Vagina (tissue), 2 donors: Measurements from ENCODE around the gene NSG1. TPM values are rescaled to one million over a fixed set of nuclear protein-coding genes. Genes with fewer than 3 reads are reported as not detected.

Experiments
- DNase-seq, 2 donors: peaks; one replicate each; pipeline ENCODE4 v3.0.0-alpha.2; 2017; ENCODE audit errors: extremely low spot score in 2 of 2
- H3K27ac ChIP-seq: fragments of 200-600 bp; sonication (generic); one replicate; pipeline ENCODE4 v1.5.1; 2019
- H3K27me3 ChIP-seq: fragments of 200-600 bp; sonication (generic); one replicate; pipeline ENCODE4 v1.5.1; 2019
- H3K36me3 ChIP-seq, 2 donors: fragments of 200-600 bp; sonication (generic); one replicate each; pipeline ENCODE4 v1.5.1; 2017 to 2019
- H3K4me1 ChIP-seq: fragments of 200-600 bp; sonication (generic); one replicate; pipeline ENCODE4 v1.5.1; 2019
- H3K4me3 ChIP-seq, 2 donors: fragments of 200-600 bp; sonication (generic); 1 replicate in 1 of 2; 2 replicates in 1 of 2; pipeline ENCODE4 v1.5.1; 2016 to 2019
- H3K9me3 ChIP-seq: fragments of 200-600 bp; sonication (generic); one replicate; pipeline ENCODE4 v1.5.1; 2019
- POLR2A ChIP-seq, 2 donors: fragments of 450-650 bp; IDR thresholded peaks; one replicate each; pipeline ENCODE4 v1.6.1; 2017; ENCODE audit warnings: antibody characterized with exemption in 2 of 2, mild to moderate bottlenecking in 2 of 2, moderate library complexity in 2 of 2
- POLR2AphosphoS5 ChIP-seq, 2 donors: sonication (generic); formaldehyde crosslinking; IDR thresholded peaks; one replicate each; pipeline ENCODE4 v1.9.0; 2017; ENCODE audit warnings: antibody characterized with exemption in 2 of 2, mild to moderate bottlenecking in 2 of 2, low read depth in 1 of 2; ENCODE audit not compliant: insufficient read depth in 1 of 2
- intact Hi-C: fragments of 100-400 bp; cut with DNase I; formaldehyde crosslinking; loops from one replicate; pipeline ENCODE4 v1.15.1; 2023
- total RNA-seq: library from RNA; depleted of rRNA; stranded (reverse); fragments of >200 nt; gene quantifications from one replicate; pipeline ENCODE4 v1.2.3, GENCODE V29; 2016
- TF ChIP-seq, protein P1 (sequence below), 3 experiments: fragments of 450-650 bp in 2 of 3; fragments of 200-600 bp in 1 of 3; sonication (generic) in 1 of 3; IDR thresholded peaks; one replicate each; pipeline ENCODE4 v1.5.1; 2017 to 2019; ENCODE audit warnings: antibody characterized with exemption in 3 of 3, mild to moderate bottlenecking in 2 of 3, moderate library complexity in 2 of 3

The NSG1 gene
- total RNA-seq, 1 donor from 2014 or later = 32.9 TPM

DNA sequence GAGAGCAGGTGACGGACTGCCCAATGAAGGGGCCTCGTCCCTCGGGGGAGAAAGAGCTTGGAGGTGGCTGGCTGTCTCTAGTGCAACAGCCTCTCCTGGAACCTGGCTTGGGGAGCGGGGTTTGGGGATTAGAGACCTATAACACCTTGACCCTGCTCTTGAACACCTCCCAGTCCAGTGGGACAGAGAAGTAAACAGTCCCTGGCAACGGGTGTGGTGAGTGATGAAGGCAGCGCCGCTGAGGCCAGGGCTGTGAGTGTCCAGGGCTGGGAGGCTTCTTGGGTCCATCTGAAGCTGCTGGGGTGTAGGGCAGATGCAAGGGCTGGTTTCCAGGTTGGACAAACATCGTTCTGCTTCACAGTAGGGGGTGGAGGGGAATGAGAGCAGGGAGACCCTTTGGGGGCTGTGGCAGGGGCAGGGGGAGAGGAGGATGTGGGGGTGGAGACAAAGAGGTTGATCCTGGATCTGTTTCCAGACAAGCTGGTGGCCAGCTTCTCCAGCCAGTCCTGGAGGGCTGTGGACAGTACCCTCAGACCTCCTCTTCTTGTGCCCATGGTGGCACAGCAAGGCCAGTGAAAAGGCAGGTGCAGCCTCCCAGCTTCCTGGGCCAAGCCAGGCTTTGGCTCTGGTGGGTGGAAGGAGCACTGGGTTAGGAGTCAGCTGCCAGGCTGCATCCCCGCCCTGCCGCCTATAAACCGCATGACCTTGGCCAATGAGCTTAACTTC, 3.8 kb downstream of the NSG1 start:
- intact Hi-C loops = no loop called here
- no peak for DNase-seq
- no peaks in the 10 kb centered on the region for H3K27me3 ChIP-seq
- no peak overlapping the region for H3K4me3 ChIP-seq
- H3K27ac ChIP-seq = no peak overlapping the region
- H3K4me1 ChIP-seq = peaks cover 32% of the 10 kb centered on the region
- H3K36me3 ChIP-seq = no peaks in the 10 kb centered on the region
- TF ChIP-seq, protein P1, sequence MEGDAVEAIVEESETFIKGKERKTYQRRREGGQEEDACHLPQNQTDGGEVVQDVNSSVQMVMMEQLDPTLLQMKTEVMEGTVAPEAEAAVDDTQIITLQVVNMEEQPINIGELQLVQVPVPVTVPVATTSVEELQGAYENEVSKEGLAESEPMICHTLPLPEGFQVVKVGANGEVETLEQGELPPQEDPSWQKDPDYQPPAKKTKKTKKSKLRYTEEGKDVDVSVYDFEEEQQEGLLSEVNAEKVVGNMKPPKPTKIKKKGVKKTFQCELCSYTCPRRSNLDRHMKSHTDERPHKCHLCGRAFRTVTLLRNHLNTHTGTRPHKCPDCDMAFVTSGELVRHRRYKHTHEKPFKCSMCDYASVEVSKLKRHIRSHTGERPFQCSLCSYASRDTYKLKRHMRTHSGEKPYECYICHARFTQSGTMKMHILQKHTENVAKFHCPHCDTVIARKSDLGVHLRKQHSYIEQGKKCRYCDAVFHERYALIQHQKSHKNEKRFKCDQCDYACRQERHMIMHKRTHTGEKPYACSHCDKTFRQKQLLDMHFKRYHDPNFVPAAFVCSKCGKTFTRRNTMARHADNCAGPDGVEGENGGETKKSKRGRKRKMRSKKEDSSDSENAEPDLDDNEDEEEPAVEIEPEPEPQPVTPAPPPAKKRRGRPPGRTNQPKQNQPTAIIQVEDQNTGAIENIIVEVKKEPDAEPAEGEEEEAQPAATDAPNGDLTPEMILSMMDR (IDR thresholded peaks at IDR 0.05) = no peak
- TF ChIP-seq POLR2A (IDR thresholded peaks at IDR 0.05) (no peak), POLR2AphosphoS5 (IDR thresholded peaks at IDR 0.05; ENCODE audit: insufficient read depth in 1 of 2, low read depth in 1 of 2) (no peak)
- H3K9me3 ChIP-seq = no peaks in the 10 kb centered on the region

GRCh38 chr4:4391866-4392265, 5.0 kb downstream of the NSG1 start:
- intact Hi-C loops = no loop called here
- Histone ChIP-seq H3K27me3 (no peaks in the 10 kb centered on the region), H3K27ac (no peak overlapping the region)

GRCh38 chr4:4392501-4393183, 5.7 kb downstream of the NSG1 start:
- Histone ChIP-seq H3K27ac (no peak overlapping the region), H3K4me1 (peaks cover 12% of the 10 kb centered on the region), H3K4me3 (no peak overlapping the region), H3K36me3 (no peaks in the 10 kb centered on the region), H3K9me3 (no peaks in the 10 kb centered on the region), H3K27me3 (no peaks in the 10 kb centered on the region)
- no peak for DNase-seq
- no peak for TF ChIP-seq POLR2AphosphoS5 (IDR thresholded peaks at IDR 0.05; ENCODE audit: insufficient read depth in 1 of 2, low read depth in 1 of 2)
- no peak for TF ChIP-seq POLR2A (IDR thresholded peaks at IDR 0.05)
- TF ChIP-seq, protein P1 (IDR thresholded peaks at IDR 0.05) = no peak
- intact Hi-C loops = no loop called here

More at GRCh38 chr4:4391866-4392265, 5.0 kb downstream of the NSG1 start:
- H3K9me3 ChIP-seq = no peaks in the 10 kb centered on the region
- H3K36me3 ChIP-seq = no peaks in the 10 kb centered on the region
- TF ChIP-seq POLR2A (IDR thresholded peaks at IDR 0.05) (no peak), POLR2AphosphoS5 (IDR thresholded peaks at IDR 0.05; ENCODE audit: insufficient read depth in 1 of 2, low read depth in 1 of 2) (no peak)
- TF ChIP-seq, protein P1 (IDR thresholded peaks at IDR 0.05) = no peak
- no peak overlapping the region for H3K4me3 ChIP-seq
- DNase-seq = no peak
- peaks cover 20% of the 10 kb centered on the region for H3K4me1 ChIP-seq

- TF ChIP-seq POLR2AphosphoS5 (IDR thresholded peaks at IDR 0.05; ENCODE audit: insufficient read depth in 1 of 2, low read depth in 1 of 2) (no peak), POLR2A (IDR thresholded peaks at IDR 0.05) (no peak)
- TF ChIP-seq, protein P1 (IDR thresholded peaks at IDR 0.05) = no peak
- intact Hi-C loops = no loop called here
- no peaks in the 10 kb centered on the region for H3K4me1 ChIP-seq
- H3K9me3 ChIP-seq = no peaks in the 10 kb centered on the region
- H3K36me3 ChIP-seq = no peaks in the 10 kb centered on the region
- no peak for DNase-seq
- H3K27me3 ChIP-seq = no peaks in the 10 kb centered on the region
- no peak overlapping the region for H3K27ac ChIP-seq
- no peak overlapping the region for H3K4me3 ChIP-seq
Observed at GRCh38 chr4:4394644-4395043, 7.7 kb downstream of the NSG1 start.

- Histone ChIP-seq H3K27me3 (no peaks in the 10 kb centered on the region), H3K36me3 (no peaks in the 10 kb centered on the region), H3K4me3 (no peak overlapping the region), H3K27ac (no peak overlapping the region), H3K9me3 (no peaks in the 10 kb centered on the region), H3K4me1 (no peaks in the 10 kb centered on the region)
- no peak for DNase-seq
- intact Hi-C loops = no loop called here
- no peak for TF ChIP-seq POLR2A (IDR thresholded peaks at IDR 0.05)
- TF ChIP-seq, protein P1 (IDR thresholded peaks at IDR 0.05) = no peak
- TF ChIP-seq POLR2AphosphoS5 (IDR thresholded peaks at IDR 0.05; ENCODE audit: insufficient read depth in 1 of 2, low read depth in 1 of 2) = no peak
Observed at GRCh38 chr4:4395371-4395770, 8.5 kb downstream of the NSG1 start.
